NCI-H1930 (cell line): ENCODE data around the gene C19orf67.
A peak's percentile ranks its signal among the peaks of the same experiment; 100 is the strongest.

Experiments used
- DNase-seq, 2 experiments: peaks; one replicate each; lab custom pipeline; 2025; lab: John Stamatoyannopoulos, UW

C19orf67 gene

DNA sequence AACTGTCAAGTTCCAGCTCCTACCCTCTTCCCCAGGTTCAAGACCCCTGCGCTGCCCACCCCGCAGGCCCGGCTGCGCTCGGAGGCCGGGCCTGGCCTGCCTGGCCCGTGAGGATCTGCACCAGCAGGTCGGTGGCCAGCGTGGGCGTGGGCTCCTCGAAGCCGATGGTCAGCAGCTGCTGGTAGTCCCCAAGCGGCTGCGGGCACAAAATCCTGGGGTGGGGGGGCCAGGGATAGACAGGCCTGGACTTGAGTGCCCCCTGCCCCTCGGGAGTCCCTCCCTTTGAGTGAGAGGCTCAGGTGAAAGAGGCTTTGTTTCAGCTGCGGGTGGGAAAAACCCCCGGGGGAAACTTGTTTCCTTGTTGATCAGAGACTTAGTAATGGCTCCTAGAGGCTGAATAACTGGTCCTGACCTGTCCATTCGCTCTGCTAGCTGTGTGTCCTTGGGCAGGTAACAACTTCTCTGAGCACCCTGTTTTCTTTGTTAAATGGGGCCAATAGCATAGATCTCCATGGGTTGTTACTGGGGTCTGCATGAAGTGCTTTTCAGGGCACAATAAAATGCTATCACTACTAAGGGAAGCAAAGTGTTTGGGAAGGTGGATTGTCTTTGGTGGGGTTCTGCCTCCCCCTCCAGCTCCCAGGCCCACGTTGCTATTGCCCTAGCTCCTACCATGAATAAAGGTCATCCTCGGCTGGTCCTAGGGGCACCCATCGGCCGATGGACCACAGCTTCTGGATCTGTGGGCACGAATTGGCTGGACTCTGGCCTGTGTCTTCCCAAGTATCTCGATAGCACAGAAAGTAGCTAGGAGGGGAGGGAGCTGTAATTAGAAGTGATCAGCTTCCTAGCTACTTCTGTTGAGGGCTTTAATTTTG, 3.5 kb downstream of the C19orf67 start:
- no peak for DNase-seq

DNA sequence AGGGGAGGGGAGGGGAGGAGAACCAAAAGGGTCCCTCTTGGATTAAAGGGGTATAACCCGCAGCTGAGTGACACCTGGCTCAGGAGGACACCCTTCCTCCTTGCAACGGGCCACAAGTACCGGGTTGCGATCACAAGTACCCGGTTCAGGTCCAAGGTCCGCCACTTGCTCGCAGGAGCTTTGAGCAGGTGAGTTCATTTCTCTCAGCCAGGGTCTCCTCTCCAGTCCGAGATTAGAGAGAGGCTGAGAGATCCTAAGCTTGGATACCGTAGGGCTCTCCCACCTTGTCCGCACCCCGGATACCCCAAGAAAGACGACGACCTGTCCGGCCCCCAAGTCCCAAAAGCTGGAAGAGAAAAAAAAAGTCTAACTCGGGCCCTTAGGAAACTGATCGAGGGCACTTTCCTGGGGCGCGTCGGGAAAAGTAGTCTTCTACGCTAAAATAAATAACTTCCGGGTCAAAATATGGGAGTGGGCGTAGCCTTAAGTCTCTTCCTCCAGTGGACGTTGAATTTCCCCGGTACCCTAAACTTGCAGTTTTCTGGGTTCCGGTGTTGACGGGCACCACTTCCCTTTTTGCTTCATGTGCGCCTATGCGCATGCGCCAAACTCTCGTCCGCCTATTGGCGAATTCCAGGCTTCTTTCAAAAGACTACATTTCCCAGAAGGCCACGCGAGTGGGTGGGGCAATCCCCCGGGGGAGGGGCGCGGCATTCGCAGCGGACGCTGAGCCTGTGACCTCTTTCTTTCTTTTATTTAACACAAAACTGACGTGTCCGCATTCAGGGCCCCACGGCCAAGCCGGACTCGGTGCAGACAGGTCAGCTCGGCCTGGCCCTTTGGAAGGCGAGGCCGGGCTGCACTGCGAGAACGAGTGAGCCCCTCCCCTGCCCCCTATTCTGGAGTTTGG, 4.4 kb downstream of the C19orf67 start:
- DNase-seq: peak; percentile 94 to 96

DNA sequence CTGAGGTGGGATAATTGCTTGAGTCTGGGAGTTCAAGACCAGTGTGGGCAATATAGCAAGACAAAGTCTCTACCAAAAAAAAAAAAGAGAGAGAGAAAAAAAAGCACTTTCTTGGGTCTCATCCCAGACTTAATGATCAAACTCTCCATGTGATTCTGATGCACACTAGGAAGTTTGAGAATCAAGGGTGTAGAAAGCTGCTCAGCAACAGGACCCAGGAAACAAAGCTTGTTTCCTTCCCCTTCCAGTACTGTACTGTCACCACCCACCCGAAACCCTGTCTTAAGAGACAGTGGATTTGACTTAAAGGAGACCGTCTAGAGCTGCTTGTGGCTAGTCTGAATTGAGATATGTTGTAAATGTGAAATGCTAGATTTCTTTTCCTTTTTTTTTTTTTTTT, 7.2 kb downstream of the C19orf67 start:
- DNase-seq: no peak

DNA sequence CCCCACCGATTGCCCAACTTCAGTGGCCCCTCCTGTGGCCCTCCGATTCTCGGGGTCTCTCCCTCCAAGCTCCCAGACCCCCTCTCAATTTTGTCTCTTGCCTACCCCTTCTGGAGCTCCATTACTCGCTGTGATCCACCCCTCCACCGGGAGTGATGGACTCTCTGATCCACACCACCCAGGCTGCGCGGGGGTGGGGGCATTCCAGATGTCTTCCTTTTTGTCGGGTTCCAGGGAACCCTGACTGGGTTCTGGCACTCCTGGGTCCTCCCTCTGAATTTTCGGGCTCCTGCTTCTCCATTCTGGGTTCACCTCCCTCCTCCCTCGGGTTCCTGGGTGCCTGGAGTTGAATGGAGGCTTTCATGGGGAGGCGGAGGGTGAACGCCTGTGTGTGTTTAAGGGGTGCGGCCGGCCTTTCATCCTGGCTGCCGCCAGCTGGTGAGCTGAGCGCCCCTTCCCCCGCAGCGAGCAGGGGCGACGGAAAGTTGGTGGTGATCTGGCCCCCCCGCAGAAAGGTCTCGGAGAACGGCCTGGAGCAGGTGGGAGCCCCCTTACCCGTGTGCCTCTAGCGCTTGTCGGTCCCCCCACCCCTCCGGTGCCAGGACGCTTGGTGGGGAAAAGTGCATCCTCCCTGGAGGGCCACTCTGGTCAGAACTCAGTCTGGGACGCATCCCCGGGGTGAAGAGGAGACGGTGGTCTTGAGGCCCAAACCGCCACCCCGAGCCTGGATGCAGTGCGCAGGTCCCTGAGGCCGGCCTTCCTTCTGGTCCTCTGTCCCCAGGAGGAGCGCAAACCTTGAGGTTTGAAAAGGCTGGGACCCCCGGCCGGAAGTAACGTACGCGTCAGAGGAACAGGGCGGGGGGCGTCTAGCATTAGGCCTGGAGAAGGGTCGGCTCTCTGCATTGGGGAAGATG, 11.4 kb downstream of the C19orf67 start:
- DNase-seq: no peak

DNA sequence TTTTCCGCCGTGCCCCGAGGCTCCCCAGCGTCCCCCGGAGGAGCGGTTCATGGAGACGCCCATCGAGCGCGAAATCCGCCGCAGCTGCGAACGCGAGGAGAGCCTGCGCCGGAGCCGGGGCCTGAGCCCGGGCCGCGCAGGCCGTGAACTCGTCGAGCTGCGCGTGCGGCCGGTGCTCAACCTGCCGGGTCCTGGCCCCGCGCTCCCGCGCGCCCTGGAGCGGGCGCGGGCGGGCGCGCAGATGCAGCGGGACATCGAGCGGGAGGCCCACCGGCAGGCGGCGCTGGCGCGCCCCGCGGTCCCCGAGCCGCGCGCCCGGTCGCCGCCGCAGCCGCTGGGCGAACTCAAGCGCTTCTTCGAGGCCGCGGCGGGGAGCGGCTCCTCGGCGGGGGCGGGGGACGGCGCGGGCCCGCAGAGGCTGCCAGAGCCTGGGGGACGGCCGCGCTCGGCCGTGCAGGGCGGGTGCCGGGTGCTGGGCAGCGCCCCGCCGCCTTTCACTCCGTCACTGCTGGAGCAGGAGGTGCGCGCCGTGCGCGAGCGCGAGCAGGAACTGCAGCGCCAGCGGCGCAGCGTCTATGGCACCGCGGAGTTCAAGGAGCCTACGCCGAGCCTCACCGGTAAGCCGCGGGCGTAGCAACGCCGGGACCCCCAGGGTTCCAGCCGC, 12.2 kb downstream of the C19orf67 start:
- peak; percentile 23 to 64 for DNase-seq

DNA sequence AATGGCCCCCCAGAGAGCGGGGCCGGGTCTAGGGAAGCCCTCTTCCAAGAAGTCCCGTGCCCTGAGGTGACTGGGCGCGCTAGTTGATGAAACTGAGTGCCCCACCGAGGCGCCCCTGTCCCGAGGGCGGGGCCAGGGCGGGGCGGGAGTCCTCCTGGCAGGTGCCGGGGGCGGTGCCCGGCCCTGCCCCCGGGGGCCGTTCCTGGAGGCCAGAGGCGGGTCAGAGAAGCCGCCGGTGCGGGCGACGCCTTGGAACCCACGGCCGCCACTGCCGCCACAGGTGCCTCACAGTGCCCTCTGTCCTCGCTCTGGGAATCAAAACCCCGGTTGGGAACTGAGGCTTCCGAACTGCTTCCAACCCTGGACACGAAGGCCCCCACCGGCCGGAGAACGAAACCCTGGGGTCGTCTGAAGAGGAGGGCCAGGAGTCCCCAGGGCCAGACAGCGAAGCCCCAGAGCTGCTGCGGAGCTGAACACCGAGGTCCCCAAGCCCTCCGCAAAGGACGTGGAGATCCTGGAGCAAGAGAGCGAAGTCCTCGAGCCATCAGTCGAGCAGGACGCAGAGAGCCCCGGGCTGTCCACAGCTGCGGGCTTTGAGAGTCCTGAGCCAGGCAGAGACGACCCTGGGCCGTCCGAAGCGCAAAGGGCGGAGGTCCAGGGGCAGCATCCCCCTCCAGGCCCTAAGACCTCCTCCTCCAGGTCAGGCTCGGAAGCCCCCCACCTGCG, 12.9 kb downstream of the C19orf67 start, which contains the start of gene MISP3:
Gene MISP3, plus strand, starts transcription at position 252 of the 726 bp plus-strand sequence. CDS start 524 bp downstream, outside the sequence.
- DNase-seq: peak in 1 of 2 experiments; percentile 61

DNA sequence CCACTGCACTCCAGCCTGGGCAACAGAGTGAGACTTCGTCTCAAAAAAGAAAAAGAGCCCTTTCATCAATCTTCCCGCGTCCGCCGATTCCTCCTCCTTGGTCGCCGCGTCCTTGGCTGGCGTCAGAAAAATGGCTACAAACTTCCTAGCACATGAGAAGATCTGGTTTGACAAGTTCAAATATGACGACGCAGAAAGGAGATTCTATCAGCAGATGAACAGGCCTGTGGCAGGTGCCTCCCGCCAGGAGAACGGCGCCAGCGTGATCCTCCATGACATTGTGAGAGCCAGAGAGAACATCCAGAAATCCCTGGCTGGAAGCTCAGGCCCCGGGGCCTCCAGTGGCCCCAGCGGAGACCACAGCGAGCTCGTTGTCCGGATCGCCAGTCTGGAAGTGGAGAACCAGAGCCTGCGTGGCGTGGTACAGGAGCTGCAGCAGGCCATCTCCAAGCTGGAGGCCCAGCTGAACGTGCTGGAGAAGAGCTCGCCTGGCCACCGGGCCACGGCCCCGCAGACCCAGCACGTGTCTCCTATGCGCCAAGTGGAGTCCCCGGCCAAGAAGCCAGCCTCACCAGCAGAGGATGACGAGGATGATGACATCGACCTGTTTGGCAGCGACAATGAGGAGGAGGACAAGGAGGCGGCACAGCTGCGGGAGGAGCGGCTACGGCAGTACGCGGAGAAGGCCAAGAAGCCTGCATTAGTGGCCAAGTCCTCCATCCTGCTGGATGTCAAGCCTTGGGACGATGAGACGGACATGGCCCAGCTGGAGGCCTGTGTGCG, 15.1 kb downstream of the C19orf67 start:
- DNase-seq: no peak

DNA sequence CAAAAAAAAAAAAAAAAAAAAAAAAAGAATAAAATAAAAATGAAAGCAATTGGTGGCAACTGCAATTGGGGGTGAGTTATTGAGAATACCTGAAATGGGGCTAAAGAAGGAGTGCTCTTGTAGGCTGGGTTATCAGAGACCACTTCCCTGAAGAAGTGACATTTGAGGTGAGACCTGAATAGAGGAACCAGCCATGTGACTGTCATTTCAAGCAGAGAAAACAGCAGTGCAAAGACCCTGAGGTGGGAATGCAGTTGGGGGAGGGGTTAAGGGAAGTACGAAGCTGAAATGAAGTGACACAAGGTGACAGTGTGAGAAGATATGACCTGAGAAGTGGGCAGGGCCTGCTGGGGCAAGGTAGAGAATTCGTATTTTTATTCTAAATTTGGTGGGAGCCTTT, 19.4 kb downstream of the C19orf67 start:
- DNase-seq: no peak

DNA sequence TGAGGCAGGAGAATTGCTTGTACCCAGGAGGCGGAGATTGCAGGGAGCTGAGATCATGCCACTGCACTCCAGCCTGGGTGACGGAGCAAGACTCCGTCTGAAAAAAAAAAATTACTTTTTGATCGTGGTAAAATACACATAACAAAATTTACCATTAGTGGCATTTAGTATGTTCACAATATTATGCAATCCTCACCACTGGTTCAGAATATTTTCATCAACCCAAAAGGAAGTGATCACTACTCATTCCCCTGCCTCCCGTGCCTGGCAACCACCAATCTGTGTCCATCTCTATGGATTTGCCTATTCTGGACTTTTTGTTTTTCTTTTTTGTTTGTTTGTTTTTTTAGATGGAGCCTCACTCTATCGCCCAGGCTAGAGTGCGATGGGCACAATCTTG, 22.5 kb downstream of the C19orf67 start:
- DNase-seq: no peak

DNA sequence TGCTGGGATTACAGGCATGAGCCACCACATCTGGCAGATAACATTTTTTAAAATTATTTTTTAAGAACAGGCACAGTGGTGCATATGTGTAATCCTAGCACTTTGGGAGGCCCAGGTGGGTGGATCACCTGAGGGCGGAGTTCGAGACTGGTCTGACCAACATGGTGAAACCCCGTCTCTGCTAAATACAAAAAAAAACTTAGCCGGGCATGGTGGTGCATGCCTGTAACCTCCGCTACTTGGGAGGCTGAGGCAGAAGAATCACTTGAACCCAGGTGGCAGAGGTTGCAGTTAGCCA, 23.1 kb downstream of the C19orf67 start:
- no peak for DNase-seq

DNA sequence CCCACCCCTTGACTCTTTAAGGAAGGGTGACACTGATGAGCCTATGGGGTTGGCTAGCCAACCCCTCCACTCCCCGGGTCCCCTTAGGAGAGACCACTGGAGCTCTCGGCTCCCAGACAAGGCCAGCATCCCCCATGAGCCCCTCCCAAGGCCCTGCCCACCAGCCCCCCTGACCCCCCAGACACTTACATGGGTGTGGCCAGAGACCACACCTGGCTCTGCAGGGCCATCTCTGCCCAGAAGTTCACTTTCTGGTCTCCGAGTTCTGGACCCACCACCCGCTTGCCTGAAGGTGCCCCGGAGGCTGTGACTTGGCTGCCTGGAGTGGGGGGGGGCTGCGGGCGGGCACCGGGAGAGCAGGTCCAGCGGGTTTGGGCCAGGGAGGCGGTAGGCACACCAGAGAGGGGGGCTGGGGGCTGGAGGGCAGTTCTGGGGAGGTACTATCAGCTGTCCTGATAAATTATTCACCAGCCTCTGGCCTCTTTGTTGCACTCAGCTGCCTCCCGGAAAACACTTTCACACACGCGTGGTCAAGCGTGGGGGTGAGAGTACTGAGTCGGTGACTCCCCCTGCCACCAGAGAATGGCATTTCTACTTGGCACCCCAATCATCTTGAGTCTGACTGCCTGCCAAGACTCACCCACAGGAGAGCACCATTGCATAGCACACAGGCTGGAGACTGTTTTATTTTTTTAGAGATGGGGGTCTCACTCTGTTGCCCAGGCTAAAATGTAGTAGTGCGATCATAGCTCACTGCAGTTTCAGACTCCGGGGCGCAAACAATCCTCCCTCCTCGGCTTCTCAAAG, 23.6 kb downstream of the C19orf67 start, which contains the start of gene PALM3:
Gene PALM3, minus strand, starts transcription at position 326 of the 807 bp plus-strand sequence. Its CDS starts 96 bp downstream, at position 230.
- DNase-seq: no peak

DNA sequence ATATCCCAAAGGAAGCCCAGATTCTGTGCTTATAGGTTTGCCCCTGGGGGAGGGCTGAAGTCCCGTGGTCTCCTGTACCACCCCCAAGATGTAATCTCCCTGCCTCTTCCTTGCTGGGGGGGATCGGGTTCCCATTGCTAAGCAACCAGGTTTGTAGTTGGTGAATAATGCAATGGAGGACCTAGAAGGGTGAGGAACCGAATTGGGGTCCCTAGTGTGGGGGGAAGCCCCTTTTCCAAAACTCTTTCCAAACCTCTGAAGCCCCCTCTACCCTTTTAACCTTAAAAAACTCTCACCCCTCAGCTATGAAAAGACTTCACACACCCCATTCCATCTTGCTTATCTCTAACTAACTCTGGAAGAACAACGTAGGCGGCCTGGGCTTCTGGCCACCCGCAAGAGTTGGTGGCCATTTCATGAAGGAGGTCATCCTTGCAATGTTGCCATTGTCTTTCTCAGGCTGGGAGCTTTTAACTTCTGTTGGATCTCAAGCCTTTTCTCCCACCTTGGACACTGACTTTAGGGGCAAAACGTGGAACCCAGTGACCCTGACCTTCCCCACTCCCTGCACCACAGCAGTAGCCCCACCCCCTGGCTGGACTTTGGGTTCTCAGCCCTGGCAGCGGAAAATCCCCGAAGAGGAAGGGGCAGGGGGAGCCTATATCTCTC, 24.4 kb downstream of the C19orf67 start:
- no peak for DNase-seq

DNA sequence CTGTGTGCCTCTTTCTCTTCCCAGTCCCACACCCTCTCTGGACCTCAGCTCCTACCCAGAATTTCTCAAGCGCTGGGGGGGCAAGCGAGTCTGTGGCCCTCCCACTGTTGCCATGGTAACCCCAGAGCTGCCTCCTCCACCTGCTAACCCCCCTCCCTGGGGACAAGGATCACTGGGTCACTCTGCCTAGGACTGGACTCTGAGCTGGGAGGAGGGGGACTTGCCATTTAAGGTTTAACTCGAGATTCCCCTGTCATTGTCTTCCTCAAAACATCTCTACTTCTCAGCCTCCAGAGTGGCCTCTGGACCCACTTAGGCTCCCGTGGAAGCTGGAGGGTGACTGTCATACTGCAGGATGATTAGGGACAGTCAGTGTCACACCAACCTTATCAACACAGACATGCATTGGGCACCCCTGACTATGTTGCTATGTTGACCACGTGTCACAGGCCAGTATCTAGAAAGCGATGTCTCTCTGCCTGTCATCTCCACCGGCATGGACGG, 25.9 kb downstream of the C19orf67 start:
- DNase-seq: no peak

DNA sequence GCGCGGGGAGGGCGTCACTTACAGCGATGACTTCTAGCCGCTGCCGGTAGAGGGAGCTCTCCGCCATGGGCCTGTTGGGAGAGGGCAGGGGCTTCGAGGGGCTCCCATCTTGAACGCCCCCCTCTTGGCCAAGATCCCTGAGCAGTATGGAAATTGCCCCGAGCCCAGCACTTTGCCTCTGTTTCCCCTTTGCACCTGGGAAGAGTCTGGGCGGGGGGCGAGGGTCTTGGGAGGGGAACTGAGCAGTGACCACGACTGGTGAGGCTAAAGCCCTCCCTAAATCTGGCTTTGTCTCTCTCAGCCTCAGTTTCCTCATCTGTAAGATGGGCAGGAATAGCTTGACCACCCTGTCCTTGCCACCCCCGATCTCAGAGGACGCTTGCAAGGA, 26.5 kb downstream of the C19orf67 start:
- DNase-seq: peak in 1 of 2 experiments; percentile 44

DNA sequence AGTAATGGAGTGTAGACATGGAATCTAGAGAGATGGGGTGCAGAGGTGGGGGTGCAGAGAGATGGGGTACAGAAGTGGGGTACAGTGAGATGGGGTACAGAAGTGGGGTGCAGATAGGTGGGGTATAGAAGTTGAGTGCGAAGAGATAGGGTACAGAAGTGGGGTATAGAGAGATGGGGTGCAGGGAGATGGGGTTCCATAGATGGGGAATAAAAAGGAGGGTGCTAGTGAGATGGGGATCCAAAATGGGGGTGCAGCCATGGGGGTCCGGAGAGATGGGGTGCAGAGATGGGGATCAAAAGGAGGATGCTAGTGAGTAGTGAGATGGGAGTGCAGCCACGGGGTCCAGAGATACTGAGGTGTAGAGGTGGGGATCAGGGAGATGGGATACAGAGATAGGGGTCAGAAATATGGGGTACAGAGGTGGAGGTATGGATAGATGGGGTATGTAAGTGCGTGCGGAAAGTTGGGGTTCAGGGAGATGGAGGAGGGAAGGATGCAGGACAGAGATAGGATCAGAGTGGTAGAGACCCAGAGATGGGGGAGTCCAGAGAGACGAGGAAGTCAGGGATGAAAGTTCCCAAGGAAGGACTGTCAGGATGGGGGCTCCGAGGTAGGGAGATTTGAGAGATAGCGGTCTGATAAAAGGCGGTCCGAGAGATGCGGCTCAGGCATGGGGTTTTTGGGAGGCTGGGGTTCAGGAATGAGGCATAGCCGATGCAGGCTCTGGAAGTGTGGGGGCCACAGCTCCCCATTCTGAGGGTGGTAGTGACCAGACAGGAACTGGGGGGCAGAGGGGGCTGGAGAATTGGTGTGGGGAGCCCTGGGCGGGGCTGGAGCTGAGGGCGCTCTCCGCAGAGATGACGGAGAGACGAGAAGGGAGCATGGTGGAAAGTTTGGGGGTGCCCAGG, 27.1 kb downstream of the C19orf67 start:
- no peak for DNase-seq

DNA sequence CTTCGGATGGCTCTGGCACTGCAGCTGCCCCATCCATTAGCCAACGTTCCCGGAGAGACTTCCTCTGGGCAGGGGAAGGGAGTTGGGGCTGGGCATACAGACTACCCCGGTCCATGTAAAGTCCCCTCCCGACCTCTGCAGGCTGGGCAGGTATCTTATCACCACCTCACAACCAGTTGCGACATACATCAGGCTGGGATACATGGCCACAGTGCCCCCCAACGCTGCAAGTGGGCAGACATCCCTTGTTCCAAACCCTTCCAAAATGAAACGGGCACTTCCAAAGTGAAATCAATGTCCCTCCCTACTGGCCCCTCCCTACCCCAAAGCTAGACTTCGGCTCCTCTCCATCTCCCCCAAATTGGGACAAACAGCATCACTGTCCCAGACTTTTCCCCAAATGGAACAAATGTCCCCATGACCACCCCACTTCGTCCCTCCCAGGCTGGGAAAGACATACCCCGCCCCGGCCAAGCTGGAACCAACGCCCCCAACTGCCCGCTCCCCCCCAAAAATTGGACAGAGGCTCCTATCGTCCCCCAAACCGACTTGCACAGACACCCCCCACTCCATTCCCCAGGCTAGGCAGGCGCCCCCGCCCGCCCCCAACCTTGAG, 28.7 kb downstream of the C19orf67 start:
- no peak for DNase-seq
